Bronchial epithelial cell (primary cell): ENCODE results near the gene KICS2. TPM values are rescaled to one million over a fixed set of nuclear protein-coding genes. Genes with fewer than 3 reads are reported as not detected.

ENCODE experiments used
- DNase-seq: peaks from one replicate; pipeline ENCODE4 v3.0.0-alpha.2; 2010; ENCODE audit warnings: low read depth
- FAIRE-seq: peaks from 2 replicates; lab custom pipeline; 2011; peaks lifted over from hg19 to GRCh38; lab: Jason Lieb, UNC
- H3K27me3 ChIP-seq: 2 replicates; pipeline ENCODE4 v1.5.1; 2011; ENCODE audit warnings: low read length; ENCODE audit not compliant: control insufficient read depth, insufficient read depth
- H3K36me3 ChIP-seq: 2 replicates; pipeline ENCODE4 v1.5.1; 2011; ENCODE audit warnings: low read length; ENCODE audit not compliant: control insufficient read depth, insufficient read depth
- H3K4me3 ChIP-seq: 2 replicates; pipeline ENCODE4 v1.5.1; 2011; ENCODE audit warnings: mild to moderate bottlenecking, low read depth, low read length, control low read depth
- CTCF ChIP-seq: IDR thresholded peaks from 2 replicates; pipeline ENCODE4 v1.5.1; 2011; ENCODE audit warnings: mild to moderate bottlenecking, moderate library complexity, low read length, control low read depth, inconsistent platforms; ENCODE audit not compliant: insufficient read depth, severe bottlenecking
- total RNA-seq: library from RNA; depleted of rRNA; stranded (reverse); fragments of >200 nt; gene quantifications from 2 replicates; pipeline ENCODE4 v1.2.1, GENCODE V29; 2014

KICS2 gene
- total RNA-seq, 1 donor from 2014 or later, result 9.0 TPM

GRCh38 chr12:64194333-64195149, 27.6 kb downstream of the KICS2 start:
- peaks cover 1% of the 10 kb centered on the region for H3K36me3 ChIP-seq
- TF ChIP-seq CTCF, result no peak
- DNase-seq, result no peak
- no peak for FAIRE-seq
- H3K4me3 ChIP-seq, result no peak overlapping the region
- H3K27me3 ChIP-seq, result no peaks in the 10 kb centered on the region

- peaks cover 1% of the 10 kb centered on the region for H3K36me3 ChIP-seq
- DNase-seq (no peak), FAIRE-seq (no peak)
- H3K27me3 ChIP-seq, result no peaks in the 10 kb centered on the region
- no peak for TF ChIP-seq CTCF
- H3K4me3 ChIP-seq, result no peak overlapping the region
Measured at GRCh38 chr12:64193931-64194330, 28.2 kb downstream of the KICS2 start.

GRCh38 chr12:64192644-64193444, 29.3 kb downstream of the KICS2 start:
- DNase-seq (no peak), FAIRE-seq (no peak)
- Histone ChIP-seq H3K36me3 (peaks cover 1% of the 10 kb centered on the region), H3K4me3 (no peak overlapping the region), H3K27me3 (no peaks in the 10 kb centered on the region)
- no peak for TF ChIP-seq CTCF

- DNase-seq, result no peak
- no peak for FAIRE-seq
- Histone ChIP-seq H3K4me3 (no peak overlapping the region), H3K27me3 (no peaks in the 10 kb centered on the region), H3K36me3 (peaks cover 1% of the 10 kb centered on the region)
- no peak for TF ChIP-seq CTCF
Measured at GRCh38 chr12:64190140-64190539, 32.0 kb downstream of the KICS2 start.

DNA sequence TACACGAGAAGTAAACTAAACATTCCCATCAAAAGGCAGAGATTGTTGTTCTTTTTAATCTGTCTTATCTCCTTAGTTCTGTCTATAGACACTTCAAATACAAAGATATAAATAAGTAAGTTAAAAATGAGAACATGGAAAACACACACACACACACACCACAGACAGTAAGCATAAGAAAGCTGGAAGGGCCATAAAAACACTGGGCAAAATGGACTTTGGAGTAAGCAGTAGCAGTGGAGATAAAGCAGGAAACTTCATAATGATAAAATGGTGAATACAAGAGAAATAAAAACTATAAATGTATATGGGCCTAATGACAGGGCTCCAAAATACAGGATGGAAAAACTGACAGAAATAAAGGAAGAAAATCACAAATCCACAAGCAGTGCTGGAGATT, 32.6 kb downstream of the KICS2 start:
- no peak for DNase-seq
- H3K36me3 ChIP-seq, result peaks cover 1% of the 10 kb centered on the region
- no peak for FAIRE-seq
- H3K4me3 ChIP-seq, result no peak overlapping the region
- H3K27me3 ChIP-seq, result no peaks in the 10 kb centered on the region
- no peak for TF ChIP-seq CTCF
